ENCODE data around the gene OR6J1. TPM values are rescaled to one million over a fixed set of nuclear protein-coding genes. Genes with fewer than 3 reads are reported as not detected.

OR6J1 gene
- polyA plus RNA-seq, 1 of the 3 experiments (the other 2 are of a cell fraction), result not detected

DNA sequence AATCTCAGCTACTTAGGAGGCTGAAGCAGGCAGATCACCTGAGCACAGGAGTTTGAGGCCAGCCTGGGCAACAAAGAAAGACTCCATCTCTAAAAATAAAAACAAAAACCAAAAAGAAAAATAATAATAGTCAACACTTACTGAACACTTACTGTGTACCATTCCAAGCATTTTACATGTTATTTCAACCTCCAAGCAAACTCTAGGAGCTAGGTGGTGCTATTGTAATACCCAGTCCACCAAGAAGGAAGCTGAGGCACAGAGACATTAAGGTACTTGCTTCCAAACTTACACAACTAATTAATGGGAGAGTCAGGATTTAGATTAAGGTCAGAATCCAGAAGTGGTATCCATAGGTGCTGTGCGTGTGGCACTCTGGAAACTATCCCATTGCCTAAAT lies 13.7 kb upstream of the OR6J1 start:
- Histone ChIP-seq H3K9me2 (no peaks in the 10 kb centered on the region), H4K20me1 (ENCODE audit: insufficient read depth) (no peaks in the 10 kb centered on the region), H3K4me1 (ENCODE audit: control insufficient read depth in 1 of 2, insufficient read depth in 2 of 2, low read depth in 1 of 2, low read length in 1 of 2) (no peaks in the 10 kb centered on the region), H3F3A (replicated peaks; ENCODE audit: insufficient read depth) (no peaks in the 10 kb centered on the region), H3K27me3 (ENCODE audit: insufficient read depth) (no peaks in the 10 kb centered on the region; the same call in 1 of the 2 replicates), H3K4me3 (ENCODE audit: low read depth in 2 of 2, low read length in 1 of 2) (no peak overlapping the region), H3K79me2 (ENCODE audit: insufficient read depth) (no peaks in the 10 kb centered on the region), H3K9ac (no peak overlapping the region), H2AFZ (ENCODE audit: low read depth) (no peak overlapping the region), H3K9me3 (no peaks in the 10 kb centered on the region), H3K4me2 (no peak overlapping the region), H3K27ac (ENCODE audit: low read depth in 2 of 2, low read length in 1 of 2) (no peak overlapping the region), H3K36me3 (replicated peaks in 1 of 2; ENCODE audit: control insufficient read depth in 1 of 2, insufficient read depth in 2 of 2, low read length in 1 of 2) (no peaks in the 10 kb centered on the region)
- 23% methylated on average over 1 of the region's 1 CpG for WGBS (ENCODE audit: low lambda C conversion rate)
- no peak for TF ChIP-seq GATA2 (CRISPR knock-in tag; IDR thresholded peaks at IDR 0.05)
- TF ChIP-seq YY1 (IDR thresholded peaks at IDR 0.05; ENCODE audit: low read depth), result no peak
- TF ChIP-seq SMC3 (IDR thresholded peaks at IDR 0.05; ENCODE audit: low read depth, low read length), result 0 out of 2 replicates have a peak, but pooled peaks have one; percentile 6
- TF ChIP-seq MXI1 (IDR thresholded peaks at IDR 0.05; ENCODE audit: low read depth, low read length), result no peak
- peak; percentile 40; the same call in 1 of the 2 replicates for TF ChIP-seq RAD21 (IDR thresholded peaks at IDR 0.05; ENCODE audit: low read length)
- TF ChIP-seq POLR2AphosphoS5 (IDR thresholded peaks at IDR 0.05; ENCODE audit: low read depth, low read length), result no peak
- TF ChIP-seq, protein P1, sequence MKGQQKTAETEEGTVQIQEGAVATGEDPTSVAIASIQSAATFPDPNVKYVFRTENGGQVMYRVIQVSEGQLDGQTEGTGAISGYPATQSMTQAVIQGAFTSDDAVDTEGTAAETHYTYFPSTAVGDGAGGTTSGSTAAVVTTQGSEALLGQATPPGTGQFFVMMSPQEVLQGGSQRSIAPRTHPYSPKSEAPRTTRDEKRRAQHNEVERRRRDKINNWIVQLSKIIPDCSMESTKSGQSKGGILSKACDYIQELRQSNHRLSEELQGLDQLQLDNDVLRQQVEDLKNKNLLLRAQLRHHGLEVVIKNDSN (IDR thresholded peaks at IDR 0.05; ENCODE audit: borderline replicate concordance, low read depth), result no peak
- ChIA-PET CTCF (interaction anchor here (0.7 to 2.9 kb wide), 7 partner anchors 12 to 196 kb away, joined by 3 to 18 read pairs (median 4); no protein-coding TSS in a partner anchor), POLR2A (no interaction called here)
- no peak for DNase-seq

DNA sequence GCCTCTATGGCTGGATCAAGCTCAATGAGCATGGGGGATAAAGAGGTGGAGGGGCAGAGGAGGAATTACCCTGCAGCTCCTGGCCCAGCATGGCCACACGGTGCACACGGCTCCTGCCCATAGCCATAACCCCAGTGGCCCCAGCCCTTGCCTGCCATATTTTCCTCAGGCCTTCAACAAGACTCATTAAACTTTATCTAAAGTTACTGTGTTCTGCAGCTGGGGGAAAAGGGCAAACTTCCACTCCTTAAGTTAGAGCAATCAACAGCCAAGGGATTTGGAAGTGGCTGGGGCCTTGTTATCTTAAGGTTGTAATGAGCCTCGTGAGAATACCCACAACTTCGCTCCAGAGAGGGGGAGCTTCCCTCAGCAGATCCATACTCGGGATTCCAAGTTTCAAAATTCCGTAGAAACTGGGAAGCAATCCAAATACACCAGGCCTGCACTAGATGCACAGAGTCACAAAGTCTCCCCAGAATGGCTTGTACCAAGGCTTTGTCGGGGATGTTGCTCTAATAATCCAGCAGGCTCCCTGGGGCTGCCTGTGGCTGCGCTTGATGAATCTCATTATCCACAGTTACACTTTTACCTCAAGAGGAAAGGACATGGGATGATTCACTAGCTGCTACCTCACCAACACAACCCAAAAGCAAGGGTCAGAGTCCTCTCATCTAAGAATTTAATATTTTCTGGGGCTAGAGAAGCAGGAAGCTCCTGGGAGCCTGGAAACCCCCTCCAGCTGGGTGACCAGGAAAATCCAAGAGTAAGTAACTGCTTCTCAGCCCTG lies 13.0 kb upstream of the OR6J1 start:
- no peak overlapping the region for H2AFZ ChIP-seq (ENCODE audit: low read depth)
- no peaks in the 10 kb centered on the region for H3K36me3 ChIP-seq (replicated peaks in 1 of 2; ENCODE audit: control insufficient read depth in 1 of 2, insufficient read depth in 2 of 2, low read length in 1 of 2)
- H3K4me1 ChIP-seq (ENCODE audit: control insufficient read depth in 1 of 2, insufficient read depth in 2 of 2, low read depth in 1 of 2, low read length in 1 of 2), result no peaks in the 10 kb centered on the region
- no peaks in the 10 kb centered on the region for H3K79me2 ChIP-seq (ENCODE audit: insufficient read depth)
- H3K9ac ChIP-seq, result no peak overlapping the region
- ChIA-PET POLR2A (no interaction called here), CTCF (interaction anchor here (0.7 to 2.9 kb wide), 6 partner anchors 11 to 197 kb away, joined by 3 to 18 read pairs (median 5); no protein-coding TSS in a partner anchor)
- H3K9me3 ChIP-seq, result no peaks in the 10 kb centered on the region
- H4K20me1 ChIP-seq (ENCODE audit: insufficient read depth), result no peaks in the 10 kb centered on the region
- H3F3A ChIP-seq (replicated peaks; ENCODE audit: insufficient read depth), result no peaks in the 10 kb centered on the region
- WGBS (ENCODE audit: low lambda C conversion rate), result 26% methylated on average over 7 of the region's 8 CpGs
- H3K4me2 ChIP-seq, result no peak overlapping the region
- H3K27me3 ChIP-seq (ENCODE audit: insufficient read depth), result peaks cover 6% of the 10 kb centered on the region; the same call in 1 of the 2 replicates
- H3K27ac ChIP-seq (ENCODE audit: low read depth in 2 of 2, low read length in 1 of 2), result no peak overlapping the region
- no peaks in the 10 kb centered on the region for H3K9me2 ChIP-seq
- no peak overlapping the region for H3K4me3 ChIP-seq (ENCODE audit: low read depth in 2 of 2, low read length in 1 of 2)
- DNase-seq, result no peak
- TF ChIP-seq, protein P1 (IDR thresholded peaks at IDR 0.05; ENCODE audit: borderline replicate concordance, low read depth), result no peak
- TF ChIP-seq SIN3A (IDR thresholded peaks at IDR 0.05; ENCODE audit: borderline replicate concordance, low read depth, low read length) (no peak), YY1 (IDR thresholded peaks at IDR 0.05; ENCODE audit: low read depth) (no peak), FOXM1 (IDR thresholded peaks at IDR 0.05; ENCODE audit: low read depth) (no peak), JUND (IDR thresholded peaks at IDR 0.05) (no peak), NRF1 (IDR thresholded peaks at IDR 0.05; ENCODE audit: low read depth, low read length) (no peak), TCF12 (IDR thresholded peaks at IDR 0.05) (no peak)
- TF ChIP-seq, protein P2, sequence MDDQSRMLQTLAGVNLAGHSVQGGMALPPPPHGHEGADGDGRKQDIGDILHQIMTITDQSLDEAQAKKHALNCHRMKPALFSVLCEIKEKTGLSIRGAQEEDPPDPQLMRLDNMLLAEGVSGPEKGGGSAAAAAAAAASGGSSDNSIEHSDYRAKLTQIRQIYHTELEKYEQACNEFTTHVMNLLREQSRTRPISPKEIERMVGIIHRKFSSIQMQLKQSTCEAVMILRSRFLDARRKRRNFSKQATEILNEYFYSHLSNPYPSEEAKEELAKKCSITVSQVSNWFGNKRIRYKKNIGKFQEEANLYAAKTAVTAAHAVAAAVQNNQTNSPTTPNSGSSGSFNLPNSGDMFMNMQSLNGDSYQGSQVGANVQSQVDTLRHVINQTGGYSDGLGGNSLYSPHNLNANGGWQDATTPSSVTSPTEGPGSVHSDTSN (IDR thresholded peaks at IDR 0.05), result no peak
- TF ChIP-seq, protein P3, sequence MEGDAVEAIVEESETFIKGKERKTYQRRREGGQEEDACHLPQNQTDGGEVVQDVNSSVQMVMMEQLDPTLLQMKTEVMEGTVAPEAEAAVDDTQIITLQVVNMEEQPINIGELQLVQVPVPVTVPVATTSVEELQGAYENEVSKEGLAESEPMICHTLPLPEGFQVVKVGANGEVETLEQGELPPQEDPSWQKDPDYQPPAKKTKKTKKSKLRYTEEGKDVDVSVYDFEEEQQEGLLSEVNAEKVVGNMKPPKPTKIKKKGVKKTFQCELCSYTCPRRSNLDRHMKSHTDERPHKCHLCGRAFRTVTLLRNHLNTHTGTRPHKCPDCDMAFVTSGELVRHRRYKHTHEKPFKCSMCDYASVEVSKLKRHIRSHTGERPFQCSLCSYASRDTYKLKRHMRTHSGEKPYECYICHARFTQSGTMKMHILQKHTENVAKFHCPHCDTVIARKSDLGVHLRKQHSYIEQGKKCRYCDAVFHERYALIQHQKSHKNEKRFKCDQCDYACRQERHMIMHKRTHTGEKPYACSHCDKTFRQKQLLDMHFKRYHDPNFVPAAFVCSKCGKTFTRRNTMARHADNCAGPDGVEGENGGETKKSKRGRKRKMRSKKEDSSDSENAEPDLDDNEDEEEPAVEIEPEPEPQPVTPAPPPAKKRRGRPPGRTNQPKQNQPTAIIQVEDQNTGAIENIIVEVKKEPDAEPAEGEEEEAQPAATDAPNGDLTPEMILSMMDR (IDR thresholded peaks at IDR 0.05), result no peak
- TF ChIP-seq, protein P4, sequence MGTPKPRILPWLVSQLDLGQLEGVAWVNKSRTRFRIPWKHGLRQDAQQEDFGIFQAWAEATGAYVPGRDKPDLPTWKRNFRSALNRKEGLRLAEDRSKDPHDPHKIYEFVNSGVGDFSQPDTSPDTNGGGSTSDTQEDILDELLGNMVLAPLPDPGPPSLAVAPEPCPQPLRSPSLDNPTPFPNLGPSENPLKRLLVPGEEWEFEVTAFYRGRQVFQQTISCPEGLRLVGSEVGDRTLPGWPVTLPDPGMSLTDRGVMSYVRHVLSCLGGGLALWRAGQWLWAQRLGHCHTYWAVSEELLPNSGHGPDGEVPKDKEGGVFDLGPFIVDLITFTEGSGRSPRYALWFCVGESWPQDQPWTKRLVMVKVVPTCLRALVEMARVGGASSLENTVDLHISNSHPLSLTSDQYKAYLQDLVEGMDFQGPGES (IDR thresholded peaks at IDR 0.05; ENCODE audit: low read depth, low read length), result no peak
- TF ChIP-seq, protein P5, sequence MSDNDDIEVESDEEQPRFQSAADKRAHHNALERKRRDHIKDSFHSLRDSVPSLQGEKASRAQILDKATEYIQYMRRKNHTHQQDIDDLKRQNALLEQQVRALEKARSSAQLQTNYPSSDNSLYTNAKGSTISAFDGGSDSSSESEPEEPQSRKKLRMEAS (IDR thresholded peaks at IDR 0.05; ENCODE audit: low read depth), result no peak
- TF ChIP-seq, protein P6, sequence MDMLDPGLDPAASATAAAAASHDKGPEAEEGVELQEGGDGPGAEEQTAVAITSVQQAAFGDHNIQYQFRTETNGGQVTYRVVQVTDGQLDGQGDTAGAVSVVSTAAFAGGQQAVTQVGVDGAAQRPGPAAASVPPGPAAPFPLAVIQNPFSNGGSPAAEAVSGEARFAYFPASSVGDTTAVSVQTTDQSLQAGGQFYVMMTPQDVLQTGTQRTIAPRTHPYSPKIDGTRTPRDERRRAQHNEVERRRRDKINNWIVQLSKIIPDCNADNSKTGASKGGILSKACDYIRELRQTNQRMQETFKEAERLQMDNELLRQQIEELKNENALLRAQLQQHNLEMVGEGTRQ (IDR thresholded peaks at IDR 0.05; ENCODE audit: borderline replicate concordance, low read depth, low read length), result no peak

All from SK-N-SH (cell line).